Measurements from ENCODE around the gene EXOC7.

The EXOC7 gene

GRCh38 chr17:76053246-76054111 lies 50.1 kb downstream of the EXOC7 start:
- CTCF ChIA-PET = interaction anchor here (0.8 to 6.0 kb wide), 5 partner anchors 14 to 350 kb away, joined by 3 to 61 read pairs (median 4); no protein-coding TSS in a partner anchor
- DNase-seq = no peak
- POLR2A ChIA-PET = no interaction called here
- Histone ChIP-seq H3K36me3 (ENCODE audit: control insufficient read depth in 4 of 4, insufficient read depth in 4 of 4, low read length in 3 of 4) (peaks cover 25 to 84% (median 65%) of the 10 kb centered on the region in 4 experiments), H3K27ac (ENCODE audit: insufficient read depth in 1 of 2, low read depth in 1 of 2, low read length in 2 of 2, poor library complexity in 1 of 2, severe bottlenecking in 2 of 2) (no peak overlapping the region), H3K9me3 (ENCODE audit: control extremely low read depth in 1 of 5, control insufficient read depth in 4 of 5, insufficient read depth in 2 of 5, low read depth in 1 of 5, low read length in 4 of 5) (no peaks in the 10 kb centered on the region), H3K27me3 (replicated peaks in 2 of 5; ENCODE audit: control insufficient read depth in 4 of 5, insufficient read depth in 5 of 5, low read length in 4 of 5) (no peaks in the 10 kb centered on the region), H3K4me3 (ENCODE audit: control insufficient read depth in 1 of 7, extremely low read depth in 1 of 7, insufficient read depth in 4 of 7, low read depth in 2 of 7, low read length in 6 of 7) (no peak overlapping the region), H3K4me1 (ENCODE audit: control extremely low read depth in 1 of 4, control insufficient read depth in 4 of 4, insufficient read depth in 4 of 4, low read length in 3 of 4) (no peaks in the 10 kb centered on the region)
- 96% methylated on average over 12 of the region's 17 CpGs for WGBS (ENCODE audit: insufficient coverage)

- ChIA-PET CTCF (interaction anchor here (1.1 to 1.8 kb wide), 3 partner anchors 17 to 37 kb away, joined by 3 to 7 read pairs (median 4); no protein-coding TSS in a partner anchor), POLR2A (no interaction called here)
- H3K4me3 ChIP-seq (ENCODE audit: control insufficient read depth in 1 of 7, extremely low read depth in 1 of 7, insufficient read depth in 4 of 7, low read depth in 2 of 7, low read length in 6 of 7) = no peak overlapping the region
- no peaks in the 10 kb centered on the region for H3K27me3 ChIP-seq (replicated peaks in 2 of 5; ENCODE audit: control insufficient read depth in 4 of 5, insufficient read depth in 5 of 5, low read length in 4 of 5)
- DNase-seq = no peak
- no peaks in the 10 kb centered on the region for H3K9me3 ChIP-seq (ENCODE audit: control extremely low read depth in 1 of 5, control insufficient read depth in 4 of 5, insufficient read depth in 2 of 5, low read depth in 1 of 5, low read length in 4 of 5)
- no peak overlapping the region for H3K27ac ChIP-seq (ENCODE audit: insufficient read depth in 1 of 2, low read depth in 1 of 2, low read length in 2 of 2, poor library complexity in 1 of 2, severe bottlenecking in 2 of 2)
- WGBS (ENCODE audit: insufficient coverage) = 83% methylated on average over 2 of the region's 6 CpGs
- H3K4me1 ChIP-seq (ENCODE audit: control extremely low read depth in 1 of 4, control insufficient read depth in 4 of 4, insufficient read depth in 4 of 4, low read length in 3 of 4) = no peaks in the 10 kb centered on the region
- H3K36me3 ChIP-seq (ENCODE audit: control insufficient read depth in 4 of 4, insufficient read depth in 4 of 4, low read length in 3 of 4) = peaks cover 26 to 80% (median 62%) of the 10 kb centered on the region in 4 experiments
Measured at GRCh38 chr17:76051561-76051960, 52.0 kb downstream of the EXOC7 start.

GRCh38 chr17:76050538-76051467 lies 52.8 kb downstream of the EXOC7 start:
- no peak overlapping the region for H3K4me3 ChIP-seq (ENCODE audit: control insufficient read depth in 1 of 7, extremely low read depth in 1 of 7, insufficient read depth in 4 of 7, low read depth in 2 of 7, low read length in 6 of 7)
- H3K9me3 ChIP-seq (ENCODE audit: control extremely low read depth in 1 of 5, control insufficient read depth in 4 of 5, insufficient read depth in 2 of 5, low read depth in 1 of 5, low read length in 4 of 5) = no peaks in the 10 kb centered on the region
- over 99% methylated on average over 8 of the region's 11 CpGs for WGBS (ENCODE audit: insufficient coverage)
- no peaks in the 10 kb centered on the region for H3K4me1 ChIP-seq (ENCODE audit: control extremely low read depth in 1 of 4, control insufficient read depth in 4 of 4, insufficient read depth in 4 of 4, low read length in 3 of 4)
- no peaks in the 10 kb centered on the region for H3K27me3 ChIP-seq (replicated peaks in 2 of 5; ENCODE audit: control insufficient read depth in 4 of 5, insufficient read depth in 5 of 5, low read length in 4 of 5)
- no peak for DNase-seq
- H3K27ac ChIP-seq (ENCODE audit: insufficient read depth in 1 of 2, low read depth in 1 of 2, low read length in 2 of 2, poor library complexity in 1 of 2, severe bottlenecking in 2 of 2) = no peak overlapping the region
- POLR2A ChIA-PET = no interaction called here
- CTCF ChIA-PET = interaction anchor here (1.1 to 1.8 kb wide), 3 partner anchors 17 to 36 kb away, joined by 3 to 7 read pairs (median 4); no protein-coding TSS in a partner anchor
- H3K36me3 ChIP-seq (ENCODE audit: control insufficient read depth in 4 of 4, insufficient read depth in 4 of 4, low read length in 3 of 4) = peaks cover 23 to 79% (median 61%) of the 10 kb centered on the region in 4 experiments

GRCh38 chr17:76049836-76050537 lies 53.6 kb downstream of the EXOC7 start:
- WGBS (ENCODE audit: insufficient coverage) = 99% methylated on average over 15 of the region's 15 CpGs

GRCh38 chr17:76049239-76049638 lies 54.3 kb downstream of the EXOC7 start:
- CTCF ChIA-PET = interaction anchor here (0.9 to 1.3 kb wide), 3 partner anchors 8 to 35 kb away, joined by 3 to 5 read pairs (median 3); no protein-coding TSS in a partner anchor
- Histone ChIP-seq H3K27ac (ENCODE audit: insufficient read depth in 1 of 2, low read depth in 1 of 2, low read length in 2 of 2, poor library complexity in 1 of 2, severe bottlenecking in 2 of 2) (no peak overlapping the region), H3K9me3 (ENCODE audit: control extremely low read depth in 1 of 5, control insufficient read depth in 4 of 5, insufficient read depth in 2 of 5, low read depth in 1 of 5, low read length in 4 of 5) (no peaks in the 10 kb centered on the region), H3K4me1 (ENCODE audit: control extremely low read depth in 1 of 4, control insufficient read depth in 4 of 4, insufficient read depth in 4 of 4, low read length in 3 of 4) (no peaks in the 10 kb centered on the region), H3K27me3 (replicated peaks in 2 of 5; ENCODE audit: control insufficient read depth in 4 of 5, insufficient read depth in 5 of 5, low read length in 4 of 5) (no peaks in the 10 kb centered on the region), H3K4me3 (ENCODE audit: control insufficient read depth in 1 of 7, extremely low read depth in 1 of 7, insufficient read depth in 4 of 7, low read depth in 2 of 7, low read length in 6 of 7) (no peak overlapping the region), H3K36me3 (ENCODE audit: control insufficient read depth in 4 of 4, insufficient read depth in 4 of 4, low read length in 3 of 4) (peaks cover 30 to 87% (median 69%) of the 10 kb centered on the region in 4 experiments)
- WGBS (ENCODE audit: insufficient coverage) = 93% methylated on average over 2 of the region's 3 CpGs
- DNase-seq = no peak
- POLR2A ChIA-PET = no interaction called here

More at GRCh38 chr17:76049836-76050537, 53.6 kb downstream of the EXOC7 start:
- no peak overlapping the region for H3K4me3 ChIP-seq (ENCODE audit: control insufficient read depth in 1 of 7, extremely low read depth in 1 of 7, insufficient read depth in 4 of 7, low read depth in 2 of 7, low read length in 6 of 7)
- no peaks in the 10 kb centered on the region for H3K9me3 ChIP-seq (ENCODE audit: control extremely low read depth in 1 of 5, control insufficient read depth in 4 of 5, insufficient read depth in 2 of 5, low read depth in 1 of 5, low read length in 4 of 5)
- no peak for DNase-seq
- POLR2A ChIA-PET = no interaction called here
- peak overlapping the region in 1 of 2 experiments; percentile 26 for H3K27ac ChIP-seq (ENCODE audit: insufficient read depth in 1 of 2, low read depth in 1 of 2, low read length in 2 of 2, poor library complexity in 1 of 2, severe bottlenecking in 2 of 2)
- no peaks in the 10 kb centered on the region for H3K27me3 ChIP-seq (replicated peaks in 2 of 5; ENCODE audit: control insufficient read depth in 4 of 5, insufficient read depth in 5 of 5, low read length in 4 of 5)
- CTCF ChIA-PET = interaction anchor here (0.9 to 1.8 kb wide), 3 partner anchors 16 to 36 kb away, joined by 3 to 7 read pairs (median 5); no protein-coding TSS in a partner anchor
- no peaks in the 10 kb centered on the region for H3K4me1 ChIP-seq (ENCODE audit: control extremely low read depth in 1 of 4, control insufficient read depth in 4 of 4, insufficient read depth in 4 of 4, low read length in 3 of 4)
- H3K36me3 ChIP-seq (ENCODE audit: control insufficient read depth in 4 of 4, insufficient read depth in 4 of 4, low read length in 3 of 4) = peaks cover 23 to 79% (median 67%) of the 10 kb centered on the region in 4 experiments

GRCh38 chr17:76048711-76049110 lies 54.9 kb downstream of the EXOC7 start:
- no peaks in the 10 kb centered on the region for H3K4me1 ChIP-seq (ENCODE audit: control extremely low read depth in 1 of 4, control insufficient read depth in 4 of 4, insufficient read depth in 4 of 4, low read length in 3 of 4)
- no peaks in the 10 kb centered on the region for H3K9me3 ChIP-seq (ENCODE audit: control extremely low read depth in 1 of 5, control insufficient read depth in 4 of 5, insufficient read depth in 2 of 5, low read depth in 1 of 5, low read length in 4 of 5)
- POLR2A ChIA-PET = no interaction called here
- H3K4me3 ChIP-seq (ENCODE audit: control insufficient read depth in 1 of 7, extremely low read depth in 1 of 7, insufficient read depth in 4 of 7, low read depth in 2 of 7, low read length in 6 of 7) = no peak overlapping the region
- CTCF ChIA-PET = interaction anchor here (1.0 to 2.5 kb wide), 3 partner anchors 9 to 34 kb away, joined by 3 to 8 read pairs (median 5); no protein-coding TSS in a partner anchor
- no peaks in the 10 kb centered on the region for H3K27me3 ChIP-seq (replicated peaks in 2 of 5; ENCODE audit: control insufficient read depth in 4 of 5, insufficient read depth in 5 of 5, low read length in 4 of 5)
- no peak overlapping the region for H3K27ac ChIP-seq (ENCODE audit: insufficient read depth in 1 of 2, low read depth in 1 of 2, low read length in 2 of 2, poor library complexity in 1 of 2, severe bottlenecking in 2 of 2)
- DNase-seq = peak in 1 of 3 donors; percentile 27
- 80% methylated on average over 7 of the region's 9 CpGs for WGBS (ENCODE audit: insufficient coverage)
- H3K36me3 ChIP-seq (ENCODE audit: control insufficient read depth in 4 of 4, insufficient read depth in 4 of 4, low read length in 3 of 4) = peaks cover 36 to 87% (median 70%) of the 10 kb centered on the region in 4 experiments
